BJ (cell line): Measurements from ENCODE around the gene SPX. TPM values are rescaled to one million over a fixed set of nuclear protein-coding genes. Genes with fewer than 3 reads are reported as not detected.

Experiments
- CTCF ChIA-PET: fragments of 350-600 bp; formaldehyde crosslinking; extraction: SDS; loops from one replicate; lab custom pipeline; 2021; ENCODE audit warnings: antibody characterized with exemption, inconsistent platforms; lab: Yijun Ruan, JAX
- POLR2A ChIA-PET: fragments of 300-600 bp; sonication (Branson Sonifier 250); formaldehyde crosslinking; extraction: SDS; loops from one replicate; lab custom pipeline; 2021; ENCODE audit warnings: antibody characterized with exemption; lab: Charles Lee
- DNase-seq: peaks from one replicate; pipeline ENCODE4 v3.0.0-alpha.2; 2011; ENCODE audit warnings: low read depth
- H3K27me3 ChIP-seq: 2 replicates; pipeline ENCODE4 v1.6.0; 2011; ENCODE audit warnings: low read length; ENCODE audit not compliant: control insufficient read depth, insufficient read depth
- H3K36me3 ChIP-seq: 2 replicates; pipeline ENCODE4 v1.5.1; 2011; ENCODE audit warnings: low read length; ENCODE audit not compliant: control insufficient read depth, insufficient read depth
- H3K4me3 ChIP-seq: 2 replicates; pipeline ENCODE4 v1.5.1; 2011; ENCODE audit warnings: low read depth, mild to moderate bottlenecking, control low read depth, low read length
- polyA plus RNA-seq: library from polyadenylated mRNA; depleted of rRNA; stranded (reverse); fragments of >200 nt; gene quantifications from 2 replicates; pipeline ENCODE4 v1.2.3, GENCODE V29; 2011
- TF ChIP-seq, protein P1 (sequence below): IDR thresholded peaks from 2 replicates; pipeline ENCODE4 v1.5.1; 2011; ENCODE audit warnings: low read depth, mild to moderate bottlenecking, control low read depth, inconsistent platforms, low read length, moderate library complexity; ENCODE audit not compliant: insufficient read depth

Gene SPX
- polyA plus RNA-seq, 1 experiment, result 0.06 TPM

- TF ChIP-seq, protein P1, sequence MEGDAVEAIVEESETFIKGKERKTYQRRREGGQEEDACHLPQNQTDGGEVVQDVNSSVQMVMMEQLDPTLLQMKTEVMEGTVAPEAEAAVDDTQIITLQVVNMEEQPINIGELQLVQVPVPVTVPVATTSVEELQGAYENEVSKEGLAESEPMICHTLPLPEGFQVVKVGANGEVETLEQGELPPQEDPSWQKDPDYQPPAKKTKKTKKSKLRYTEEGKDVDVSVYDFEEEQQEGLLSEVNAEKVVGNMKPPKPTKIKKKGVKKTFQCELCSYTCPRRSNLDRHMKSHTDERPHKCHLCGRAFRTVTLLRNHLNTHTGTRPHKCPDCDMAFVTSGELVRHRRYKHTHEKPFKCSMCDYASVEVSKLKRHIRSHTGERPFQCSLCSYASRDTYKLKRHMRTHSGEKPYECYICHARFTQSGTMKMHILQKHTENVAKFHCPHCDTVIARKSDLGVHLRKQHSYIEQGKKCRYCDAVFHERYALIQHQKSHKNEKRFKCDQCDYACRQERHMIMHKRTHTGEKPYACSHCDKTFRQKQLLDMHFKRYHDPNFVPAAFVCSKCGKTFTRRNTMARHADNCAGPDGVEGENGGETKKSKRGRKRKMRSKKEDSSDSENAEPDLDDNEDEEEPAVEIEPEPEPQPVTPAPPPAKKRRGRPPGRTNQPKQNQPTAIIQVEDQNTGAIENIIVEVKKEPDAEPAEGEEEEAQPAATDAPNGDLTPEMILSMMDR, result no peak
- Histone ChIP-seq H3K27me3 (no peaks in the 10 kb centered on the region; the same call in 1 of the 2 replicates), H3K4me3 (no peak overlapping the region), H3K36me3 (no peaks in the 10 kb centered on the region)
- DNase-seq, result no peak
- ChIA-PET POLR2A (no interaction called here), CTCF (no interaction called here)
Observed at GRCh38 chr12:21552635-21553328, 26.7 kb downstream of the SPX start.

GRCh38 chr12:21553329-21553675 is 27.2 kb downstream of the SPX start:
- ChIA-PET POLR2A (no interaction called here), CTCF (no interaction called here)
- no peak for DNase-seq
- H3K4me3 ChIP-seq, result no peak overlapping the region
- TF ChIP-seq, protein P1, result no peak
- no peaks in the 10 kb centered on the region for H3K36me3 ChIP-seq
- H3K27me3 ChIP-seq, result no peaks in the 10 kb centered on the region; the same call in 1 of the 2 replicates

DNA sequence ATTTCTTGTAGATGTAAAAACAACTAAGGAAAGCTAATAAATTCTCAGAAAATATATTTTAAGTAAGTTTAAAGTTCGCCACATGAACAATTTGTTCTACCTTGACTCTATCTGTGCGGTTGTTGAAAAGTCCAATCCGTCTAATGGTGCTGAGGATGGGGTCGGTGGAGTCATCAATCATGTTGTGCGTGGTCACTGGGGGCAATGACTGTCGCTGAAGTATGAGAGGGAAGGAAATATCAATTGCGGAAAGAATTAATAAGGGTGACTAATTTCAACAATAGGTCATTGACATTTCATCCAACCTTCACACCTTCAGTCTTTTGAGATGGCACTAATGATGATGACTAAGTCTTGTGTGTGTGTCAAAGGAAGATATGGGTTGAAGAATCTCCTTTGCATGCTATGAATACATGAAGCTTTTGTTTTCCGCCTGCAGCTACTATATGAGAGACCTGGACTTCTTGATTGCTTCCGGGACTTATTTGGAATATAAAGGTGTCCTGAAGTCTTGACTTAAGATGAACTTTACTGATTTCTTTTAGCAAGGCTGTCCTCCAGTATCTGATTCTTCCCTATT is 32.1 kb downstream of the SPX start:
- ChIA-PET CTCF (interaction anchor here (0.8 kb wide), 1 partner anchor 126 kb away, joined by 3 read pairs; no protein-coding TSS in a partner anchor), POLR2A (no interaction called here)
- Histone ChIP-seq H3K4me3 (no peak overlapping the region), H3K27me3 (no peaks in the 10 kb centered on the region; the same call in 1 of the 2 replicates), H3K36me3 (no peaks in the 10 kb centered on the region)
- DNase-seq, result no peak
- TF ChIP-seq, protein P1, result no peak

- Histone ChIP-seq H3K36me3 (no peaks in the 10 kb centered on the region), H3K27me3 (no peaks in the 10 kb centered on the region), H3K4me3 (no peak overlapping the region)
- ChIA-PET POLR2A (no interaction called here), CTCF (no interaction called here)
- DNase-seq, result no peak
- TF ChIP-seq, protein P1, result no peak
Observed at GRCh38 chr12:21559855-21560569, 33.9 kb downstream of the SPX start.

GRCh38 chr12:21561158-21561557 is 35.1 kb downstream of the SPX start:
- Histone ChIP-seq H3K27me3 (no peaks in the 10 kb centered on the region), H3K4me3 (no peak overlapping the region), H3K36me3 (no peaks in the 10 kb centered on the region)
- CTCF ChIA-PET, result interaction anchor here (0.6 kb wide), 1 partner anchor 482 kb away, joined by 3 read pairs; no protein-coding TSS in a partner anchor
- POLR2A ChIA-PET, result no interaction called here
- TF ChIP-seq, protein P1, result no peak
- no peak for DNase-seq
